Karpas-422 (cell line): ENCODE data around the gene SEZ6. TPM values are rescaled to one million over a fixed set of nuclear protein-coding genes. Genes with fewer than 3 reads are reported as not detected.

Source experiments
- DNase-seq: peaks from one replicate; pipeline ENCODE4 v3.0.0-alpha.2; 2015
- H2AFZ ChIP-seq: fragments of 200-600 bp; sonication (generic); 2 replicates; pipeline ENCODE4 v1.6.1; 2014; ENCODE audit warnings: antibody characterized with exemption, low read length, mixed read lengths
- H3K27ac ChIP-seq: fragments of 200-600 bp; sonication (generic); 2 replicates; pipeline ENCODE4 v1.5.1; 2014; ENCODE audit warnings: mild to moderate bottlenecking, low read length, moderate library complexity
- H3K27me3 ChIP-seq: fragments of 200-600 bp; sonication (generic); 2 replicates; pipeline ENCODE4 v1.6.1; 2014; ENCODE audit warnings: low read length, mixed read lengths
- H3K36me3 ChIP-seq: fragments of 200-600 bp; sonication (generic); 2 replicates; pipeline ENCODE4 v1.6.1; 2014; ENCODE audit warnings: low read length, mixed read lengths; ENCODE audit not compliant: insufficient read depth
- H3K4me1 ChIP-seq: fragments of 200-600 bp; sonication (generic); 2 replicates; pipeline ENCODE4 v1.6.1; 2014; ENCODE audit warnings: mild to moderate bottlenecking, low read length, mixed read lengths
- H3K4me2 ChIP-seq: fragments of 200-600 bp; sonication (generic); 2 replicates; pipeline ENCODE4 v1.6.1; 2014; ENCODE audit warnings: low read length, low read depth, mild to moderate bottlenecking; ENCODE audit not compliant: poor library complexity, severe bottlenecking
- H3K4me3 ChIP-seq: fragments of 200-600 bp; sonication (generic); 2 replicates; pipeline ENCODE4 v1.5.1; 2014; ENCODE audit warnings: mild to moderate bottlenecking, antibody characterized with exemption, low read length, mixed read lengths
- H3K79me2 ChIP-seq: fragments of 200-600 bp; sonication (generic); 2 replicates; pipeline ENCODE4 v1.6.1; 2014; ENCODE audit warnings: mild to moderate bottlenecking, low read length, mixed read lengths
- H3K9ac ChIP-seq: fragments of 200-600 bp; sonication (generic); 2 replicates; pipeline ENCODE4 v1.6.0; 2014; ENCODE audit warnings: low read length
- H3K9me2 ChIP-seq: fragments of 200-600 bp; sonication (generic), shearing (Covaris generic); replicated peaks from 2 replicates; pipeline ENCODE4 v1.6.0; 2014; ENCODE audit warnings: mild to moderate bottlenecking, low read length, moderate library complexity; ENCODE audit not compliant: insufficient read depth
- H3K9me3 ChIP-seq: fragments of 300-700, 200-600 bp; sonication (generic); 2 replicates; pipeline ENCODE4 v1.6.1; 2014; ENCODE audit warnings: low read length, mixed read lengths
- H4K20me1 ChIP-seq: fragments of 200-600 bp; sonication (generic); 2 replicates; pipeline ENCODE4 v1.6.1; 2014; ENCODE audit warnings: mild to moderate bottlenecking, antibody characterized with exemption, low read length, low read depth; ENCODE audit not compliant: insufficient read depth
- total RNA-seq: library from RNA; depleted of rRNA; stranded (reverse); fragments of >200 nt; shearing (Covaris generic); gene quantifications from 2 replicates; pipeline ENCODE4 v1.2.3, GENCODE V29; 2014; ENCODE audit warnings: low replicate concordance

The SEZ6 gene
- total RNA-seq, 1 experiment from 2014 or later = not detected

GRCh38 chr17:28961391-28961790 lies 44.4 kb downstream of the SEZ6 start:
- Histone ChIP-seq H4K20me1 (no peaks in the 10 kb centered on the region), H2AFZ (no peak overlapping the region), H3K27ac (no peak overlapping the region), H3K4me1 (no peaks in the 10 kb centered on the region), H3K27me3 (no peaks in the 10 kb centered on the region), H3K36me3 (no peaks in the 10 kb centered on the region), H3K9me3 (no peaks in the 10 kb centered on the region), H3K4me3 (no peak overlapping the region), H3K9ac (no peak overlapping the region), H3K79me2 (no peaks in the 10 kb centered on the region), H3K4me2 (no peak overlapping the region), H3K9me2 (no peaks in the 10 kb centered on the region)
- DNase-seq = no peak

- H3K9me2 ChIP-seq = no peaks in the 10 kb centered on the region
- no peak overlapping the region for H3K9ac ChIP-seq
- H3K4me3 ChIP-seq = no peak overlapping the region
- DNase-seq = no peak
- no peaks in the 10 kb centered on the region for H3K36me3 ChIP-seq
- no peak overlapping the region for H3K4me2 ChIP-seq
- H3K79me2 ChIP-seq = no peaks in the 10 kb centered on the region
- no peaks in the 10 kb centered on the region for H3K27me3 ChIP-seq
- no peaks in the 10 kb centered on the region for H4K20me1 ChIP-seq
- no peaks in the 10 kb centered on the region for H3K9me3 ChIP-seq
- H3K4me1 ChIP-seq = no peaks in the 10 kb centered on the region
- H2AFZ ChIP-seq = no peak overlapping the region
- H3K27ac ChIP-seq = no peak overlapping the region
These were observed 45.4 kb downstream of the SEZ6 start for GRCh38 chr17:28960256-28961061.

- no peaks in the 10 kb centered on the region for H3K9me2 ChIP-seq
- no peak overlapping the region for H3K4me3 ChIP-seq
- no peak overlapping the region for H3K9ac ChIP-seq
- H3K27ac ChIP-seq = no peak overlapping the region
- no peaks in the 10 kb centered on the region for H3K36me3 ChIP-seq
- DNase-seq = no peak
- no peaks in the 10 kb centered on the region for H4K20me1 ChIP-seq
- H2AFZ ChIP-seq = no peak overlapping the region
- no peaks in the 10 kb centered on the region for H3K9me3 ChIP-seq
- no peaks in the 10 kb centered on the region for H3K79me2 ChIP-seq
- no peaks in the 10 kb centered on the region for H3K27me3 ChIP-seq
- H3K4me2 ChIP-seq = no peak overlapping the region
- H3K4me1 ChIP-seq = no peaks in the 10 kb centered on the region
These were observed 46.4 kb downstream of the SEZ6 start for GRCh38 chr17:28959471-28959871.

GRCh38 chr17:28958820-28959455 lies 46.9 kb downstream of the SEZ6 start:
- no peak overlapping the region for H3K4me2 ChIP-seq
- no peaks in the 10 kb centered on the region for H3K4me1 ChIP-seq
- no peaks in the 10 kb centered on the region for H4K20me1 ChIP-seq
- no peaks in the 10 kb centered on the region for H3K36me3 ChIP-seq
- no peak for DNase-seq
- H3K9me2 ChIP-seq = no peaks in the 10 kb centered on the region
- H3K9me3 ChIP-seq = no peaks in the 10 kb centered on the region
- no peak overlapping the region for H3K9ac ChIP-seq
- no peak overlapping the region for H3K27ac ChIP-seq
- no peaks in the 10 kb centered on the region for H3K27me3 ChIP-seq
- no peak overlapping the region for H3K4me3 ChIP-seq
- H3K79me2 ChIP-seq = no peaks in the 10 kb centered on the region
- no peak overlapping the region for H2AFZ ChIP-seq

GRCh38 chr17:28957992-28958355 lies 47.9 kb downstream of the SEZ6 start:
- Histone ChIP-seq H3K9me2 (no peaks in the 10 kb centered on the region), H3K9me3 (no peaks in the 10 kb centered on the region), H3K79me2 (no peaks in the 10 kb centered on the region), H3K36me3 (no peaks in the 10 kb centered on the region), H3K27me3 (no peaks in the 10 kb centered on the region), H3K27ac (no peak overlapping the region), H3K4me3 (no peak overlapping the region), H3K9ac (no peak overlapping the region), H2AFZ (no peak overlapping the region), H4K20me1 (no peaks in the 10 kb centered on the region), H3K4me1 (peaks cover 5% of the 10 kb centered on the region), H3K4me2 (no peak overlapping the region)
- no peak for DNase-seq

GRCh38 chr17:28957277-28957991 lies 48.4 kb downstream of the SEZ6 start:
- Histone ChIP-seq H3K4me3 (no peak overlapping the region), H3K27ac (no peak overlapping the region), H2AFZ (no peak overlapping the region), H3K9me3 (no peaks in the 10 kb centered on the region), H4K20me1 (no peaks in the 10 kb centered on the region), H3K9ac (no peak overlapping the region), H3K9me2 (no peaks in the 10 kb centered on the region), H3K27me3 (no peaks in the 10 kb centered on the region), H3K79me2 (no peaks in the 10 kb centered on the region), H3K4me2 (no peak overlapping the region), H3K4me1 (peaks cover 10% of the 10 kb centered on the region), H3K36me3 (no peaks in the 10 kb centered on the region)
- no peak for DNase-seq

GRCh38 chr17:28956861-28957260 lies 49.0 kb downstream of the SEZ6 start:
- H3K27ac ChIP-seq = no peak overlapping the region
- no peaks in the 10 kb centered on the region for H3K36me3 ChIP-seq
- H3K9me3 ChIP-seq = no peaks in the 10 kb centered on the region
- H3K79me2 ChIP-seq = no peaks in the 10 kb centered on the region
- no peaks in the 10 kb centered on the region for H3K9me2 ChIP-seq
- H3K27me3 ChIP-seq = no peaks in the 10 kb centered on the region
- no peak overlapping the region for H3K4me2 ChIP-seq
- no peak overlapping the region for H3K4me3 ChIP-seq
- peaks cover 13% of the 10 kb centered on the region for H3K4me1 ChIP-seq
- no peak overlapping the region for H3K9ac ChIP-seq
- H4K20me1 ChIP-seq = no peaks in the 10 kb centered on the region
- no peak overlapping the region for H2AFZ ChIP-seq
- no peak for DNase-seq

GRCh38 chr17:28956112-28956511 lies 49.7 kb downstream of the SEZ6 start:
- H2AFZ ChIP-seq = no peak overlapping the region
- no peaks in the 10 kb centered on the region for H3K36me3 ChIP-seq
- no peak overlapping the region for H3K9ac ChIP-seq
- H4K20me1 ChIP-seq = no peaks in the 10 kb centered on the region
- H3K4me1 ChIP-seq = peaks cover 15% of the 10 kb centered on the region
- DNase-seq = no peak
- no peak overlapping the region for H3K27ac ChIP-seq
- no peaks in the 10 kb centered on the region for H3K27me3 ChIP-seq
- H3K4me3 ChIP-seq = no peak overlapping the region
- no peak overlapping the region for H3K4me2 ChIP-seq
- H3K9me3 ChIP-seq = no peaks in the 10 kb centered on the region
- no peaks in the 10 kb centered on the region for H3K9me2 ChIP-seq
- H3K79me2 ChIP-seq = no peaks in the 10 kb centered on the region; the same call in 1 of the 2 replicates
